H1 (cell line): ENCODE results near the gene ZNFX1. TPM values are rescaled to one million over a fixed set of nuclear protein-coding genes. Genes with fewer than 3 reads are reported as not detected.

Experiments used
- CHD2 ChIP-seq: IDR thresholded peaks from 2 replicates; pipeline ENCODE4 v1.6.1; 2012; ENCODE audit warnings: low read length, improper control_type of control experiment
- CHD7 ChIP-seq: fragments of 300-600 bp; sonication (generic); IDR thresholded peaks from 2 replicates; pipeline ENCODE4 v1.7.1; 2012; ENCODE audit warnings: low read length, moderate library complexity, mild to moderate bottlenecking, inconsistent platforms; ENCODE audit not compliant: insufficient replicate concordance
- HDAC2 ChIP-seq, 2 experiments: fragments of 300-600 bp in 1 of 2; sonication (generic) in 1 of 2; IDR thresholded peaks; 2 replicates each; pipeline ENCODE4 v1.6.1; 2011 to 2012; ENCODE audit warnings: low read depth in 2 of 2, low read length in 2 of 2, mild to moderate bottlenecking in 2 of 2, moderate library complexity in 2 of 2, borderline replicate concordance in 1 of 2, inconsistent platforms in 1 of 2
- POLR2AphosphoS5 ChIP-seq: IDR thresholded peaks from 2 replicates; pipeline ENCODE4 v1.6.1; 2011; ENCODE audit warnings: low read depth, low read length
- SAP30 ChIP-seq: fragments of 300-600 bp; sonication (generic); IDR thresholded peaks from 2 replicates; pipeline ENCODE4 v1.7.1; 2012; ENCODE audit warnings: low read length, moderate library complexity, mild to moderate bottlenecking, inconsistent platforms; ENCODE audit not compliant: insufficient read depth, insufficient replicate concordance
- SP4 ChIP-seq: IDR thresholded peaks from 2 replicates; pipeline ENCODE4 v1.6.1; 2012; ENCODE audit warnings: low read length, inconsistent platforms
- SUZ12 ChIP-seq: fragments of 200-600 bp; sonication (generic); IDR thresholded peaks from 2 replicates; pipeline ENCODE4 v1.6.1; 2012; ENCODE audit warnings: mild to moderate bottlenecking, inconsistent platforms, low read length, moderate library complexity, mixed read lengths
- TAF7 ChIP-seq: optimal IDR thresholded peaks from 2 replicates; pipeline ENCODE3; 2011; ENCODE audit warnings: low read depth, mild to moderate bottlenecking, inconsistent platforms, low read length, moderate library complexity, borderline replicate concordance
- USF2 ChIP-seq: IDR thresholded peaks from 2 replicates; pipeline ENCODE4 v1.6.1; 2011; ENCODE audit warnings: low read length, improper control_type of control experiment
- ZNF274 ChIP-seq: IDR thresholded peaks from 2 replicates; pipeline ENCODE4 v1.7.0; 2012; ENCODE audit warnings: low read length, borderline replicate concordance; ENCODE audit errors: extremely low read depth
- polyA plus RNA-seq, 7 experiments: library from polyadenylated mRNA; depleted of rRNA in 3 of 7; stranded (reverse) in 5 of 7; unstranded in 2 of 7; fragments of >200 nt in 5 of 7; fragments of 200-250 nt in 2 of 7; gene quantifications; 1 replicate in 5 of 7; 2 replicates in 1 of 7; 4 replicates in 1 of 7; pipeline versions ENCODE4 v1.2.1 to v1.2.3, GENCODE V29; 2011 to 2013; ENCODE audit warnings: missing spikeins in 2 of 7, mixed read lengths in 2 of 7
- total RNA-seq: library from RNA; stranded (reverse); fragmentation: NEBNext Ultra II Directional; extraction: Animal tissue kit (Norgen Biotek cat#: 25700); gene quantifications from 2 replicates; pipeline ENCODE4 v1.2.1, GENCODE V29; 2021

ZNFX1 gene
- total and polyA plus RNA-seq, 2 of the 8 experiments (the other 6 are each of a cell fraction or from before 2014, with no cell fraction given): 3.1 to 11.3 TPM

DNA sequence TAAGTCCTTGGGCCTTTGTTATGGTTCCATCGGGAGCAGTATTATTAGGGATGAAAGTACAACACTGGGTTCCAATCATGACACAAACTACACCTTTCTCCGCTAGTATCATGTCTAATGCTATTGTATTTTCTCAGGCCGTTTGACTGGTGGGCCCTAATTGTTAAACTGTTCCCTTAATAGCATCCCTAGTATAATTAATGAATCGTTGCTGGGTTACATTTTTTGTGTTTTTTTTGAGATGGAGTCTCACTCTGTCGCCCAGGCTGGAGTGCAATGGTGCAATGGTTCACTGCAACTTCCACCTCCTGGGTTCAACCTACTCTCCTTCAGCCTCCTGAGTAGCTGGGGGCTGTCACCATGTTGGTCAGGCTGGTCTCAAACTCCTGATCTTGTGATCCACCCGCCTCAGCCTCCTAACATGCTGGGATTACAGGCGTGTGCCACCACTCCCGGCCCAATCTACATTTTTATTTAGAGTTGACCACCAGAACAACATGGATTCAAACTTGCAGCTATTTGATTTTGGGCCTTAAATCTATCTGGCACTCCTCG is 4.1 kb upstream of the ZNFX1 start (continued):
- TF ChIP-seq CHD7: peak; percentile 15
- no peak for TF ChIP-seq USF2
- no peak for TF ChIP-seq CHD2
- no peak for TF ChIP-seq TAF7
- TF ChIP-seq SP4: no peak
- no peak for TF ChIP-seq SAP30
- no peak for TF ChIP-seq ZNF274
- TF ChIP-seq HDAC2 (IDR thresholded peaks at IDR 0.05; ENCODE audit: borderline replicate concordance in 1 of 2, low read depth in 2 of 2, low read length in 2 of 2): no peak
- peak; percentile 68 for TF ChIP-seq POLR2AphosphoS5
- no peak for TF ChIP-seq SUZ12
